Activated T-helper 1 cell treated with anti-CD3 and anti-CD28 coated beads, Interleukin-2, amount 50 U/mL, for 16 hours (primary cell): Measurements from ENCODE around the gene ZNF492.
"Not testable (repeated sequence)": the region's sequence is repeated elsewhere in the genome, so short reads cannot be mapped to it uniquely, and the experiment has no call there.

ENCODE experiments used
- DNase-seq, 2 donors: peaks; one replicate each; pipeline ENCODE4 v3.0.0-alpha.2; 2020; ENCODE audit warnings: low read depth in 1 of 2, low spot score in 1 of 2

ZNF492 gene

DNA sequence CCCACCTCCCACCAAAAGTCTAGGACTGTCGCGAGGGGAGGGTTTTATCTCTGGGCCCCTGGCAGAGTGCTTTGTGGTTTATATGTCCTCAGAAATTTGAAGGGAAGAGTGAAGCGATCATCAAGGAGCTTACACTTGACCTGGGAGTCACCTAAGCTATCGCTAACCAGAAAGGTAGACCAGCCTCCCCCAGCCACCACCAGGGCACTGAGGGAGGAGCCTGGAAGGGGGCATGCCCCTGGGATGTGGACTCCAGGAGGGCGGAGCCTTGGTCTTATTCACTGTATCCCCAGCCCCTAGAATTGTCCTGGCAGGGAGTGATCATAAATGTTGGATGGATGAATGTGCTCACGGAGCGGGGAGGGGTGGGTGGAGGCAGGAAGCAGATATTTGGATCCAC lies 16.9 kb upstream of the ZNF492 start:
- DNase-seq = not testable (repeated sequence)

DNA sequence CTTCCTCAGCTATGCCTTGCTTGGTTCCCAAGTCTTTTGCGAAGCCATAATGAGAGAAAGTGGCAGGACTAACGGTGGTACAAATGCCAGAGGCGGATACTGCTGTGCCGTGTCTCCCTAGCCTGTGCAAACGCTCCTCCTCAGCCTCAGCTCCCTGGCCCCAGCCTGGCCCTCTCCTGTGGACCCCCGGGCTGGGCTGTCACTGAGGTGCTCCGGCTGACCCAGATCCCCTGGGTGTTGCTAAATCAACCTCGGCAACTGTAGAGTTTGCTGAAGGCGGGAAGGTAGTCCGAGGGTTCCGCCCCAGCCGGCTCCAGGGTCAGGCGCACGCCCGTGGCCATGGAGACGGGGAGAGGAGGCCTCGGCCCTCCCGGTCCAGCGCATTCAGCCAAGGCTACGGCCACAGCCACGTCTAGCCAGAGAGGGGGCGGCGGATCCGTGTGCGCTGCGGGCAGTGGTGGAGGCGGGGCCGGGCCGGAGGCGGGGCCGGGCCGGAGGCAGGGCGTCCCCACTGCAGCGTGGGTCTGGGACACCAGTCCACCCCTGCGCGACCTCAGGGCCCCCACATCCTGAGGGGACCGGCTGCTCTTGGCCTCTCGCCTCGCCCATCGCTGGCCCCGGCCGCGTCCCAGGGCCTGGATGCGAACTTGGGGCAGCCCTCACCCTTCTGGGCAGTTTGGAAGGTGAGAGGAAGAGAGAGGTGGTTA lies 16.4 kb upstream of the ZNF492 start:
- no peak for DNase-seq

DNA sequence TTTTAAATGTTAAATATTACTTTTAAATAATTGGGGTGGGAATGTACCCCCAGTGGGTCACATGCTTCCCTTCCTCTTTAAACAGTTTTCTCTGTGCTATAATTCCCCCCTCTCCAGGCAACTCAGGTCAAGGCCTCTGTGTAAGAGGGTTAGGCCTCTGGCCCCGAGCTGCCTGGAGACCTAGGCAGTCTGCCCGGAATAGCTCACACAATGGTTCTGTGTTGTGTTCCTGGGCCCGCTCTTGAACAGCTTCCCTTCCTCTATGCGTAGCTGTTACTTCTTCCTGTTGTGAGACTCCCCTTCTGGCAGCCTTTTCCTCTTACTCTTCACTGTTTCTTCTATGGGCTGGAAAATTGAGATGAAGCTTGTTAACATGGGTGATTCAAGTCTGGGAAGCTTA lies 14.8 kb upstream of the ZNF492 start:
- DNase-seq = no peak

DNA sequence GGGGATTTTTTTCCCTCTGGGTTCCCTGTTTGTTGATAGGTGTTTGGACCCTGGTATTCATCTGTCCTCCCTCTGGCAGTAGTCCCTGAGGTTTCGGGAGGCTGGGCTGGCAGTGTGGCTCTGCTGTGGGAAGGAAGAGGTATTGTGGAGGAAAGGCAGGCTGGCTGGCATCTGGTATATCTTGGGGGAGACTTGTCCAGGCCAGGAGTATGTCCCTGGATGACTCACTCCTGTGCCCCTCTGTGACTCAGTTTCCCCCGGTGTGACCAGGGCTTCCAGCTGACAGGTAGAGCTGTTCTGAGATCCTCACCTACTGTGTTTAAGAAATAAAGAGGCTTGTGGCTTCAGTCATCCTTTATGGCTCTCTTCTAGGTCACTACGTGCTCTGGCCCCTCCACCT lies 14.2 kb upstream of the ZNF492 start:
- no peak for DNase-seq

DNA sequence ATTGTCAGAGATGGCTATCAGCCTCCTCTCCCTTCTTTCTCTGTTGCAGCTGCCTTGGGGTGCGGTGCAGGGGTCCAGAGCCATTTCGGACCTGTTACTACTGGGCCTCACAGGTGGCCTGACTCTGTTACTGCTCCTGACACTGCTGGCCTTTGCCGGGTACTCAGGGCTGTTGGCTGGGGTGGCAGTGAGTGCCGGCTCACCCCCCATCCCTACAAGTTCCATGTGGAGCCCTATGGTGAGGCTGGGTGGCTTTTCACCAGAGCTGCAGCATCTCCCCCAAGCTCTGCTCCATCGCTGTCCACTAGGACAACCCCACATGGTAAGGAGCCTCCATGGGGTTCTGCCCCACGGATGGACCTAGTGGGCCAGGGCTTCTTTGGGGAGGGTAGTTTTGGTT lies 13.7 kb upstream of the ZNF492 start:
- no peak for DNase-seq

DNA sequence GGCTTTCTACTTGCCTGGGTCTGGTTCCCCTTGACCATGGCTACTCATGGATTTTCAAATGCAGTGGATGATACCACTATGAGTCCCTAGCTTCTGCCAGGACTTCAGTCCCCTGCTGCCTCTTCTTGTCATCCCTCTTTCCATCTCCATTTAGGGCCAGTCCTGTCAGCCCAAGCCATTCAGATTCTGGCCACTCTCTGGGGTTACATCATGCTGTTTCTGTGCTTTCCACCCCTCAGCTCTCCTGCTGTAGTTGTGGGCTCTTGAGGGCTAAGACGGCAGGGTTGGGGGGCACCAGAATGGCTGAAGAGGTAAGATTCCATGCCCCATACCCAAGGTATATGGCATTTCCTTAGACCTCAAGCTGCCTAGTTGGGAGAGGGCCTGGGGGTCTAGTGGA lies 13.2 kb upstream of the ZNF492 start:
- DNase-seq = no peak

DNA sequence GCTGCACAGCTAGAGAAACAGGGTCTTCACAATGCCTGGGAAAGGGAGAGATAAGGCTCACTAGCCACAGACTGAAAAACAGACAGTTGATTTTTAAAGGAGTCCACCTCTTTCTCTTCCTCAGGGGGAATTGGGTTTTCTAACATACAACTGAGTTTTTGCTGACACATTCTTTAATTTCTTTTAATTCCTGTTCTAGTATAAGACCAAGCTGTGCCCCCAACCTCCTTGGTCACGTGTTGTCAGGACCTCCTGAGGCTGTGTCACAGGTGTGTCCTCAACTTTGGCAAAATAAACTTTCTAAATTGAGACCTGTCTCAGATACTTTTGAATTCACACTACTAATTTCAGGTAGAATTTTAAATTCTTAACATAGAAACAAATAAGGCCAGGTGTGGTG lies 12.1 kb upstream of the ZNF492 start:
- DNase-seq = no peak

DNA sequence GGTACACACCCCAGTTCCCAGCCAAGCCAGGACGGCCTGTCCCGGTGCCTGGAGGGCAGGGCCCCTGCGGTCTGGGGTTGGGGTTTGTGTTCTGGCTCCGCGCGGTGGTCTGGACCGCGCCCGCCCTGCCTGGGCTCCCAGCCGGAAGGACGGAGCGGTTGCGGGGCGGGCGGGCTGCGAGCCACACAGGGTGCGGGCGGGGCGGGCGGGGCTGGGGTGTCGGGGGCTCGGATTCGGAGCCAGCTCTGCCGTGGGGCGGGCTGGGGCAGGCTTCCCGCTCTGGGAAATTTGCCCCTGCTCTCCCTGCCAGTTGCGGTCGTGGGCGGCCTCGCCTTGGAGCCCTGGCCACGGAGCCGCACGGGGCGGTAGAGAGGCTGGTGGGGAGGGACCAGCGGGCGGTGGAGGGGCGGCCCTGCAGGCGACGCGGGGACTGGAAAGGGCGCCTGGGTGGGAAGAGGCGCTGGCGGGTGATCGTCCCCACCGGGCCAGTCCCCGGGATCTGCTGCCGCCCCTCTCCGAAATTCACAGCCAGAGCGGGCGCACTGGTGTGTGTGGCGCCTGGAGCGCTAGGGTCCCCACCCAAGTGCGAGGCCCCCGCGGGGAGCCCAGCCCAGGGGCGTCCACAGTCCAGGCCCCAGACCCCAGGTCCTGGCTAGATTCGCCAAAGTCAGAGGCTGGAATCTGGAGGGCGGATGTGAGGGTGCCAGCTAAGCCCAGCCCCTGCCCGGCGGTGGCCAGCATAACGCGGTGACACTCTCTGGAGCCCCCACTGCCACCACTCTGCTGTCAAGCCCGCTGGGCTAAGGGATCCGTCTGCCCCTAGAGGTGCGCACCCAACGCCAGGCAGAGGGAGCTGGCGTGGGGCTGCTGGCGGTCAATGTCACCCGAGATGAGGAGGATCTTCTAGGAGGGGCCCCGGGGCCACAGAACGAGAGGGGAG lies 11.0 kb upstream of the ZNF492 start:
- no peak for DNase-seq

DNA sequence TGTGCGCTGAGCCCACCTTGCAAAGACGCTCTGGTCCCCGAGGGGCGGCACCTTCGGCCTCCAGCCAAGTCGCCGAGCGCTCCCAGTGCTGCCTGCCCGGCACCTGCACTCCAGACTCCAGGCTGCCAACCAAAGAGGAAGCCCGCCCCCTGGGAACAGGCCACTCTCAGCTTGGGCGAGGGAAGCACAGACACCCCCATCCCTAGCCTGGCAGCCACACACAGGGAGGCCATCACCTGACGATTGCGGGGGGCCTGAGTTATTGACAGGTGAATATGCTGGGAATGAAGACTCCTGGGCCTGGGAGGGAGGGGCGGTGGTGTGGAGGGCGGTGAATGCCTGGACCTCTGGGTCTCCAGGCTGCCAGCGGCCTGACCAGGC lies 10.3 kb upstream of the ZNF492 start:
- DNase-seq = no peak

DNA sequence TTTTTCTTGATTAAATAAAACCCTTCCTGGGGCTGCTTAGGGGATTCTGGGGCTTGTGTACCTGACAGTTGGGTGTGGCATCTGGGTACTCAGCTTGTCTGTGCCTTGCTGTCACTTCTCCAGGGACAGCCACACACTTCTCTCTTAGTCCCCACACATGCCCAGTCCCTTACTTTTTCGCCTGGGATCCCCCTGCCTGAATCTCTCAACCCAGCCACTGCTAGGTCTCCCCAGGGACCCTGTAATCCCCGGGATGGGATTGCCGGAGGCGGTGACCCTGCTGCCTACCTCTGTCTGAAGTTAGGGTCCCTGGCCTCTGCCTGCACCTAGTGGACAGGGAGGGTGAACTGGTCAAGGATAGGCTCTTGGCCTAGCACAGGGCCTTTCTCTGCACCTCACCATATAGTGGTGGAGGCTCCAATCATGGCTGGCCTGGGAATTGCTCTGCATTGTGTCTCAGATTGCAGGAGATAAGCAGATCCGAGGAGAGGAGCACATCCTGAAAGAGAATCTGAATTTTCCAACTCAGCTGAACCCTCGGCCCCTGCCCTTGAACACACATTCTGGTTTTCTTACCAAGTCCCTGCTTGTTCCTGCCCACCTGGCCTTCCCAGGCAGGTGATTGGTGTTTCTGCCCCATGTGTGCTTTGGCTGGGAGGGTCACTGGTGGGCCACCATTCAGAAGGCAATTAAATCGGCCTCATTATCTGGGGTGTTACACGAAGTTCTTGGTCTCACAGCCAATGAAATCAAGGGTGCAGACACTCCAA lies 8.7 kb upstream of the ZNF492 start:
- no peak for DNase-seq

DNA sequence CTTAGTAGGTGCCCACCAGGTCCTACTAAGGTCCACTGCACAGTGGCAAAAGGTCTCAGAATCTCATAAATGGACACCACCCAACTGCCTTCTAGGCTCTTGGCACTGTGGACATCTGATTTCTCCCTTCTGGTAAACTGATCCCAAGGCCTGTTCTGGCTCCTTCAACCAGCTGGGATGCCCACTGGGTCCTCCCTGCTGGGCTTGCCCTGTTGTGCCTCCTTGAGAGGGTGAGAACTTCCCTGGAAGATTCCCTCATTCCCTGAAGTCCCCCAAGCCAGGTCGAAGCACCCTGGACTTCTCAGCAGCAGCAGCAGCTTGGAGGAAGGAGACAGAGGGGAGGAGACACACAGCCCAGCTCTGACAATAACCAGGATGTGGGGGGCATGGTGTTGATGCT lies 6.6 kb upstream of the ZNF492 start:
- DNase-seq = no peak

DNA sequence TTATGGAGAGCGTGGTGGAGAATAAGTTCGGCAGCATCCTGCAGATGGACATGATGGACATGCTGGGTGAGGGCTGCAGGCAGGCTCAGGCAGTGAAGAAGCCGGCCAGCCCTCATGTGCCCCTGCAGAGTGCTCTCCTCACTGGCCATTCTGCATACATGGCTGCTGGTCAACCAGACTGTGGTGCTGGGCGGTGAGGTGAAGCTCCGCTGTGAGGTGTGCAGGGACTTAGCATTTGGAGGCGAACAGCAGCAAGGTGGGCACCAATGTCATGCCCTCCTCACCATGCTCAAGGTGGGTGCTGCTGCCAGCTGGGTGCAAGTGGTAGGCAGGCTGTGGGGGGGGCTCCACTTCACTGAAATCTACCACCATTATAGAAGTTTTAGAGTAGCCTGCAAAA lies 5.7 kb upstream of the ZNF492 start:
- DNase-seq = no peak

DNA sequence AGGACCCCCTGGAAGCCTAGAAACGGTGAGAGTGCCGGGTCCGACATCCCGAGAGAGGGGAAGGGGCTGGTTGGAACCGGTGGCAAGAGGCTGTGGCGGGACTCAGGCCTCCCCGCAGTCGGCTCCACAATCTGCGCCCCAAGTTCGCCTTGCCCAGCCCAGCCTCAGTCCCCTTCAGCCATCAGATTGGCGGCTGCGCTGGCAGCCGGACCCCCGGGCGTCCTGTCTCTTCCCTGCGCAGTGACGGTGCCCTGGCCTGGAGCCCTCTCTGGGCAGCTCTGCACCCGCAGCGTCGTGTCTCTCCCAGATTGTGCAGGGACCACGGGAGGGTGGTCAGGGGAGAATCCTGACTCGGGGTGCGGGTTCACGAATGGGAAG lies 315 bp downstream of the ZNF492 start:
- no peak for DNase-seq

DNA sequence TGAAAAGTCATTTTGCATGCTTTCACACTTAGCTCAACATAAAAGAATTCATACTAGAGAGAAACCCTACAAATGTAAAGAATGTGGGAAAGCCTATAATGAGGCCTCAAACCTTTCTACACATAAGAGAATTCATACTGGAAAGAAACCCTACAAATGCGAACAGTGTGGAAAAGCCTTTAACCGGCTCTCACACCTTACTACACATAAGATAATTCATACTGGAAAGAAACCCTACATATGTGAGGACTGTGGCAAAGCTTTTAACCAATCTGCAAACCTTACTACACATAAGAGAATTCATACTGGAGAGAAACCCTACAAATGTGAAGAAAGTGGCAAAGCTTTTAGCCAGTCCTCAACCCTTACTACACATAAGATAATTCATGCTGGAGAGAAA lies 51.4 kb downstream of the ZNF492 start:
- not testable (repeated sequence) for DNase-seq

DNA sequence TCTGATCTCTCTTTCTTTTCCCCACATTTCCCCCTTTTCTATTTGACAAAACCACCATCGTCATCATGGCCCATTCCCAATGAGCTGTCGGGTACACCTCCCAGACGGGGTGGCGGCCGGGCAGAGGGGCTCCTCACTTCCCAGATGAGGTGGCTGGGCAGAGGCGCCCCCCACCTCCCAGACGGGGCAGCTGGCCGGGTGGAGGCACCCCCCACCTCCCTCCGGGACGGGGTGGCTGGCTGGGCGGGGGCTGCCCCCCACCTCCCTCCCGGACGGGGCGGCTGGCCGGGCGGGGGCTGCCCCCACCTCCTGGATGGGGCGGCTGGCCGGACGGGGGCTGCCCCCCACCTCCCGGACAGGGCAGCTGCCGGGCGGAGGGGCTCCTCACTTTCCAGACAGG lies 68.5 kb downstream of the ZNF492 start:
- not testable (repeated sequence) for DNase-seq

DNA sequence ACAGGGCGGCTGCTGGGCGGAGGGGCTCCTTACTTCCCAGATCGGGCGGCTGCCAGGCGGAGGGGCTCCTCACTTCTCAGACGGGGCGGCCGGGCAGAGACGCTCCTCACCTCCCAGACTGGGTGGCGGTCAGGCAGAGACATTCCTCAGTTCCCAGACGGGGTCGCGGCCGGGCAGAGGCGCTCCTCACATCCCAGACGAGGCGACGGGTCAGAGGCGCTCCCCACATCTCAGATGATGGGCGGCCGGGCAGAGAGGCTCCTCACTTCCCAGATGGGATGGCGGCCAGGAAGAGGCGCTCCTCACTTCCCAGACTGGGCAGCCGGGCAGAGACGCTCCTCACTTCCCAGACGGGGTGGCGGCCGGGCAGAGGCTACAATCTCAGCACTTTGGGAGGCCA lies 69.0 kb downstream of the ZNF492 start:
- not testable (repeated sequence) for DNase-seq

DNA sequence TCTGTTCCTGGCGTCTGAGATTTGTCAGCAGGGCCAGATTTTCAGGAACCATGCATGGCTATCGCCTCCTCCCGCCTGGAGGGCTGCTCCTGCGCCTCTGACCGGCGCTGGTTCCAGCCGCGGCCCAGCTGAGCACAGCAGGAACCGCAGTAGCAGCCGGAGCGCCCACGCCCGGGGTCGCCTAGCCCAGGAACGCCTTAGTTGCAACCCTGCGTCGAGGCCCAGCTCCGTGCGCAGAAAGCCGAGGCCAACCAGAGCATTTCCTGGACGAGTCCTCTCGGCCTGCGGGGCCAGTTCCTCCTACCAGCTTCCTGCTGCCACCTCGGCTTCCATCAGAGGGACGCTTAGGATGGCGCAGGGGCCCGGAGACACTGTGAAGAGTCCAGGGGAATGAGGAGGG lies 74.9 kb downstream of the ZNF492 start:
- DNase-seq = no peak
